ENCODE data around the gene IL17B.

DNA sequence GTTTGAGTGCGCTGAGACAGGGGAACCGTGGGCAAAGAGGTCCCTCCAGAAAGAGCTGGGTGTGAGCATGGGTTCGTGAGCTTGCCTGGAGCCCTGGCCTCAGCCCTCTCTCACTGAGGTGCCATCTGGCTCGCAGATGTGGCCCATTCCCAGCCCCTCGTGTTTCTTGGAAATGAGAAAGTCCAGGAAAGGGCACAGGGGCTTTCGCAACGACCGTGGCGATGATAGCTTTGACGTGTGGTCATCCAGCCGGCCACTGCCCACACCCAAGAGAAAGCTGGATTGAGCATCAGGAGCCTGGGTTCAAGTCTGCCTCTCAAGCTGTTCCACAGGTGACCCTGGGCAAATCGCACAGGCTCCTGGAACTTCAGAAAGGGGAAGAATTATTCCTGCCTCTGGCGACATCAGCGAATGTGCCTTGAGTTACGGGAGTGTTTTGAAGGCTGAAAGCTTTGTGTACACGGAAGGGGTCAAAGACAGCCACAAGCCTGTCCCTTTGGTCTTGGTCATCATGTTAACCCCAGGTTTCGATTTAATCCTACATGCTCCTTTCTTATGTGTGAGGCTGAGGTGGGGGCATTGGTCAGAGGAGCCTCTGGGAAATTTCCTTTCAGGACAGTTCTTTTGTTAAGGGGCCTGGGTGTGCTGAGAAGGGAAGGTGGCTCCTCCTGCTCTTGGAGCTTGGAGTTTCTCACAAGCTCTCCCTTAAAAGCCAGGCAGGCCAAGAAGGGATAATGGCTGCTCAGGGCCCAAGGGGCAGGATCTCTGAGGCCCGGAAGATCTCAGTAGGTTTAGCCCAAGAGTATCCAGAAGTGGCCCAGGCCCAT lies 41.7 kb upstream of the IL17B start:
- TF ChIP-seq, protein P1, sequence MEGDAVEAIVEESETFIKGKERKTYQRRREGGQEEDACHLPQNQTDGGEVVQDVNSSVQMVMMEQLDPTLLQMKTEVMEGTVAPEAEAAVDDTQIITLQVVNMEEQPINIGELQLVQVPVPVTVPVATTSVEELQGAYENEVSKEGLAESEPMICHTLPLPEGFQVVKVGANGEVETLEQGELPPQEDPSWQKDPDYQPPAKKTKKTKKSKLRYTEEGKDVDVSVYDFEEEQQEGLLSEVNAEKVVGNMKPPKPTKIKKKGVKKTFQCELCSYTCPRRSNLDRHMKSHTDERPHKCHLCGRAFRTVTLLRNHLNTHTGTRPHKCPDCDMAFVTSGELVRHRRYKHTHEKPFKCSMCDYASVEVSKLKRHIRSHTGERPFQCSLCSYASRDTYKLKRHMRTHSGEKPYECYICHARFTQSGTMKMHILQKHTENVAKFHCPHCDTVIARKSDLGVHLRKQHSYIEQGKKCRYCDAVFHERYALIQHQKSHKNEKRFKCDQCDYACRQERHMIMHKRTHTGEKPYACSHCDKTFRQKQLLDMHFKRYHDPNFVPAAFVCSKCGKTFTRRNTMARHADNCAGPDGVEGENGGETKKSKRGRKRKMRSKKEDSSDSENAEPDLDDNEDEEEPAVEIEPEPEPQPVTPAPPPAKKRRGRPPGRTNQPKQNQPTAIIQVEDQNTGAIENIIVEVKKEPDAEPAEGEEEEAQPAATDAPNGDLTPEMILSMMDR (IDR thresholded peaks at IDR 0.05), result no peak
- no peak for TF ChIP-seq POLR2A (IDR thresholded peaks at IDR 0.05)

Measured in breast epithelium (tissue), 3 donors.